Activated T-cell treated with anti-CD3 and anti-CD28 coated beads for 48 hours (primary cell): ENCODE measurements around the gene CYP26B1.

Experiments
- DNase-seq: peaks from one replicate; pipeline ENCODE4 v3.0.0-alpha.2; 2020; ENCODE audit warnings: low read depth

Gene CYP26B1

GRCh38 chr2:72082021-72082601 is 65.6 kb downstream of the CYP26B1 start:
- no peak for DNase-seq

DNA sequence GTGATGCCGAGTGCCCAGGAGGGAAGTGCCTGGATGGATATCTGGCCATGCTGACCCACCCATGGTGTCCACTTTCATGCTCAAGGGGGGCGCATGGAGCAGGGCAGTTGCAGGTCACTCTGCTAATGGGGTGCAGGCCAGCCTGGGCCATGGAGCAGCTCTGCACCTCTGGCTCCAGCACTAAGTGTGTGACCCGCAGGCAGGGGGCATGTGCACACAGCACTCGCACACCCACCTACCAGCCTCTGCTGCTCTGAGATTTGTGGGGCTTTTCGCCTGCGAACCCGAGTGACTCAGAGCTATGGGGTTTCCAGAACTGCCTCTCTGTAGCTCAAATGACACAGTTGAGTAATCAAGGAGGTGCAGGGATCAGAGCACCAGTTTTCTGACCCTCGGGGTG is 66.2 kb downstream of the CYP26B1 start:
- DNase-seq = no peak

GRCh38 chr2:72080286-72081145 is 67.1 kb downstream of the CYP26B1 start:
- no peak for DNase-seq
